NCI-H1105 (cell line): ENCODE results near the gene PCDHGC4.

Source experiments
- DNase-seq: peaks from one replicate; lab custom pipeline; 2025; lab: John Stamatoyannopoulos, UW

Gene PCDHGC4

DNA sequence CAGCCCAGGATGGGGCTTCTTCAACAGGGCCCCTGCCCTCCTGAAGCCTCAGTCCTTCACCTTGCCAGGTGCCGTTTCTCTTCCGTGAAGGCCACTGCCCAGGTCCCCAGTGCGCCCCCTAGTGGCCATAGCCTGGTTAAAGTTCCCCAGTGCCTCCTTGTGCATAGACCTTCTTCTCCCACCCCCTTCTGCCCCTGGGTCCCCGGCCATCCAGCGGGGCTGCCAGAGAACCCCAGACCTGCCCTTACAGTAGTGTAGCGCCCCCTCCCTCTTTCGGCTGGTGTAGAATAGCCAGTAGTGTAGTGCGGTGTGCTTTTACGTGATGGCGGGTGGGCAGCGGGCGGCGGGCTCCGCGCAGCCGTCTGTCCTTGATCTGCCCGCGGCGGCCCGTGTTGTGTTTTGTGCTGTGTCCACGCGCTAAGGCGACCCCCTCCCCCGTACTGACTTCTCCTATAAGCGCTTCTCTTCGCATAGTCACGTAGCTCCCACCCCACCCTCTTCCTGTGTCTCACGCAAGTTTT, 27.6 kb downstream of the PCDHGC4 start:
- peak; percentile 52 for DNase-seq

DNA sequence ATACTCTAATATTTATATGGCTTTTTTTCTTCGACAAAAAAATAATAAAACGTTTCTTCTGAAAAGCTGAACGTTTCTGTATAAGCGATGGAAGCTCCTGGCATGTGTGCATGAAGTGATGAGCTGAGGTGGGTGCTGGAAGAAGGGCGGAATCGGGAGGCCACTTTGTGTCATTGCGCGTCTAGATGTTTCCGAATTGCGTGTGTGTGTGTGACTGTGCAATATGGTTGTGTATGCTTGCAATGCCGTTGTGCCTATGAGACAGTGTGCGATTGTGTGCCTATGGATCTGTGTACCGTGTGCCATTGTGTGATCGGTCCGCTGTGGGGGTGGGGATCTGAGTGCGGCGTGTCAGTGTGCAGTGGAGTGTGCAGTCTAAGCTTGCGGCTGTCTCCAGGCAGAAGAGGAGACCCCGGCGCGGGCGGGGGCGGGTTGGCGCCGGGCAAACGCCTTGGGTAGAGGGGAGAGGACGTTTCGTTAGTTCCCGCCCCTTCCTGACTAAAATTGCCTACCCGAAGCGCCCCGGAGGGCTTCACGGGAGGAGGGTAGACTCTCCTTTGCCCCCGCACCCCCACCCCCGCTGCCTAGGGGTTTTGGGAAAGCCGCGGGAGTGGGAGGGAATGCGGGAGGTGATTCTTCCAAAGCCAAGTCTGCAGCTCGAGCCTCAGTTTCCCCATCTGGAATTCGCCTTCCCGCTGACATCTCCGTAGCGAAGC, 28.2 kb downstream of the PCDHGC4 start:
- DNase-seq, result peak; percentile 15

DNA sequence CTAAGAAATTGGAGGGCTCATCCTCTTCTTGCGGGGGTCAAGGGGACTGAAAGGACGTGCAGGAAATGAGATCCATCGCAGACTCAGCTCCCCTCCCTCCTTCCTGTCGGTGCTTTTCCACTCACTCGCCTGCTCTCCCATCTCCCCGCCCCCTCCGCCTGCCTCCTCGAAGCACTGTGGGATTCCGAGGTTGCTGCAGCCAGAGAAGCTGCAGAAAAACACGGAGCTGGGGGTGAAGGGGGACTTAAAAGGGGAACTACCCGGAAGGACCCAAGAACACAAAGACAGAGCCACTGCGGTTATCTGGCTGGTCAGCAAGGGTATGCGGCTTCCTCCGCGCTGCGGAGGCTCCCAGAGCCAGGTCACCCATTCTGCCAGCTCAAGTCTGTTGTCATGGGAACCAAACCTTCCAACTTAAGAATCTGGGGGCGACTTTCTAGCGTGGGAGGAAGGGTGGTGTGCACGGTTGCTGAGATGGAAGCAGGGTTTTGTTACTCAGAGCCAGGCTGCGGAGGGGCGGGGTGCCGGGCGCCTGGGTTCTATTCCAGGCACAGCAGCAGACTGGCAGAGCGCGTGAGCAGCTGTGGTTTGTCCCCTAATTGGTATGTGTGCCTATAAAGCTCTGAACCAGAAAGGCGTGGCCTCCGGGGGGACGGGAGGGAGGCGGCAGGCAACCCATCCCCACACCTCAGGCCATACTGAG, 28.9 kb downstream of the PCDHGC4 start:
- peak; percentile 59 for DNase-seq

DNA sequence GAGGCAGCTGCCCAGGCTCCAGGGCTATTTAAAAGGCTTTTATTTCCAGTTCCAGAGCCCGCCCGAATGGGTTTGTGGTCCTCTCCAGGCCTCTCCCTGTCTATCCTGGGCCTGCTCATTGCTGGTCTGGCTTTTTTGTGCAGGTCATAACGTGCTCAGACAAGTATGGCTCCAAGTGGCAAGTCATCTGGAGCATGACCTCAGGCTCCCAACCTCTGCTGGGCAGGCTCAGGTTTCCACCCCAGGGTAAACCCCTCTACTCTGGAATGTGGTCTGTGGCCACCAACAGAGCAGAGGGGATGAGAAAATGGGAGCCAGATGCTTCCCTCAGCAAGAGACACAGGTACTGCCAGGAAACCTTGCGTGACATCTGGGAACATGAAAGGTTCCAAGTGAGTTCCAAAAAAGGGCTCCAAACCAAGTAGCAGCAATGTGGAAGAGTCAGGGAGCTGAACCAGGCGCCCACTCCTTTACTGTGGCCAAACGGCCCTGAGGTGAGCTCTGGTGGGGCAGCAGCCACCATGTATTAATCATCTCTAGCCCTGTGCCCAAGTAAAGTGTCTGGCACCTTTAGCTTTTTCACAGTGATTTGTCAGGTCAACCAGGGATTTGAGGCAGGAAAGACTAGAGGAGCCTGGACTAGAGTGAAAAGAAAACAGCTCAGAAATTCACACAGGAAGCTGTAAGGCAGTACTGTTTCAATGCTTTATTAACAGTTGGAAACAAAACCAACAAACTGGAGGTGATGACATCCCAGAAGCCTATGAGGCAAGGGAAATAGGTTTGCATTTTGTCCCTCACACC, 29.7 kb downstream of the PCDHGC4 start:
- no peak for DNase-seq

DNA sequence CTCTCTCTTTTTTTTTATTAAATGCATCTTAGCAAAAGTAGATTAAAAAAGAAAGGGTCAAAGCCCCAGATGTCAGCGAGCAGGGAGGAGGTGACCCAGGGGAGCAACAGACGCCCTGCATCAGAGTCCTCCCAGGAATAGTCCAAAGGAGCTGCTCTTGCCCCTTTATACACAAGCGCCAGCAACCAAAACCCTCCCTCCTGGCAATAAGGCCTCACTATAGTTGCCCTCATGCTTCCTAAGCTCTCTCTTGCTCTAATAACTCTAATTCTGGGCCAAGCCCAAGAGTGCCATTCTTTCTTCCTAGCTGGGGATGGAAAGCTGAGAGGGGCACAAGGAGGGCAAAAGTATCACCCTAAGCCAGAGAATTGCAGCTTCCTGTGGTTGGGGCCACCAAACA, 30.3 kb downstream of the PCDHGC4 start:
- no peak for DNase-seq

DNA sequence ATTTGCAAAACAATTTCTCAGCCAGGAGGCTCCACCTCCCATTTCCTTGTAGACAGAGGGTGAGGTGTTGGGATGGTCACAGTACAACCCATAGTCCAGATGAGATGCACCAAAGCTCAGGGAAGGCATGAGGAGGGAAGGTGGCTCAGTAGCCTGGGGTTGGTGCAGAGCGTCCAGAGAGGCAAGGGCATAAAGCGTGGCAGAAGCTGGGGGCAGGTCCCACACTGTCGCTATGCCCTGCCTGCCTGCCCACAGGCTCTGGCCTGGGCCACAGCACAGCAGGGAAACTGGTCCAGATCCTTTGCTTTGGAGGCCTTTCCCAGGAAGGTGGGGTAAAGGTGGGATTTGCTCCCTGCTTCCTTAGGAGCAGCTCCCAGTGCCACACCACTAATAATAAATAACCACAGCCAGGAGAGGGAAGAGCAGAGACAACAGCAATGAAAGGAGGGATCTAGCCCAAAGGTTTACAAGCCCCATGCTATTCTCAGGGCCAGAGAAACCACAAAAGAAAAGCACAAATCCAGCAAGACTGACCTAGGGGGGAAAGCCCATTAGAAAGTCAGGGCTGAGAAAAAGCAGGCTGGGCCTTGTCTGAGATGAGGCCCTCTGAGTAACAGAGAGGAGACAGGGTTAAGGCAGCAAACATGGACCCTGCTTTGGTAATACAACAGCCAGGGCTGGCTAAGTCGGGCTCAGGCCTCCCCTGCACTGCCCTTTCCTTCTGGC, 31.3 kb downstream of the PCDHGC4 start:
- no peak for DNase-seq

DNA sequence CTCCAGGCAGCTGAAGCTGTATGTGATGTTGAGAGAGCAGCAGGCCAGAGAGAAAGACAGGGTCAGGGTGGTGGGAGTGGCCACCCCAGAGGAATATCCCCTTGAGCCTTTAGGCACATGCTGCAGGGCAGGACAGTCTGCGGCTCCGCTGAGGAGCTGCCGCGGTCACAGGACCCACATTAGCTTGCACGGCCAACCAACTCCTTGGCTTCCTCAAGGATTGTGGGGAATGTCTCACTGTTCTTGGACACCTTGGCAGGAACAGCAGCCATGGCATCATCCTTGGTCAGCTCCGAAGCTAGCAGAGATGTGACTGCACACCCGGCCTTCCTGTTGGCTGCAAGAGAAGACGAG, 31.8 kb downstream of the PCDHGC4 start:
- no peak for DNase-seq

DNA sequence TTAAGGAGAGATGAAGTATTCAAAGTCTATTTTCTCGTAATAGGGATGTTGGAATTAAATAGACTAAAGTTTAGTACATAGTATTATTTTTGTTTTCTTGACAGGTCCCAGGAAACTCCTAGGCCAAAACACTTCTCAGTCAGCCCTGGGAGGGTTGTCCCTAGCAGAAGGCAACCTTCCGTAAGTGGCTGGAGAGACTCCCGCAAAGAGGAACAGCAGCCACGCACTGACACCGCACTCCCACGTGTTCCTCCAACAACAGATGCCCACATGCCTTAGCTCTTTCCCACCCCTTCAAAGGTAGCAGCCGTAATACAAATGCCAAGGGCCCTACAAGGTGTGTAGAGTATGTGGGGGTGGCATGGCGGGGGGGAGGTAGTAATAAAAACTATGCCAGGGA, 32.5 kb downstream of the PCDHGC4 start:
- no peak for DNase-seq

DNA sequence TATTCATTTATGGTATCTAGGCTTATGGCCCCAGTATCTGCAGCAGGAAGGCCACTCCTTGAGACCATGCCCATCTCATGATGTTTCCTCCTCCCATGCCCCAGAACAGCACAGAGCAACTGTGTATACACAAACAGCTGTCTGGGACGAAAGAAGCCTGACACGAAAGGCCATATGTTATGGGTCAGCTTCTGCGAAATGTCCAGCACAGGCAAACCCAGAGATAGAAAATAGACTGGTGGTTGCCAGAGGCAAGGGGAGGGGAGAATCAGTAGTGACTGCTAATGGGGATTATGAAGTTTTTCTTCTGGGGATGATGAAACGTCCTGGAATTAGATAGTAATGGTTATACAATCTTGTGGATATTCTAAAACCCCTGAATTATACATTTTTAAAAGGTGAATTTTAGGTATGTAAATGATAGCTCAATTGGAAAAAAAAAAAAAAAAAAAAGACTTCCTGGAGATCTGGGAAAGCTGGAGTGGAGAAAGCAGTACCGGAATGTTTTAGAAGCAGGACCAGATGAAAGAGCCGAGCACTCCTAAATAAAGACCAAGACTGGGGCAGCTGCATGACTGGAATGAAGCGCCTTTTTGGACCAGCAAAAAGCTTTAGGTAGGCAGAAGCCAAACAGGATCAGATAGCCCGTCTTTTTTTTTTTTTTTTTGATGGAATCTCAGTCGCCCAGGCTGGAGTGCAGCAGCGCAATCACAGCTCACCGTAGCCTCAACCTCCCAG, 33.2 kb downstream of the PCDHGC4 start:
- DNase-seq, result no peak

DNA sequence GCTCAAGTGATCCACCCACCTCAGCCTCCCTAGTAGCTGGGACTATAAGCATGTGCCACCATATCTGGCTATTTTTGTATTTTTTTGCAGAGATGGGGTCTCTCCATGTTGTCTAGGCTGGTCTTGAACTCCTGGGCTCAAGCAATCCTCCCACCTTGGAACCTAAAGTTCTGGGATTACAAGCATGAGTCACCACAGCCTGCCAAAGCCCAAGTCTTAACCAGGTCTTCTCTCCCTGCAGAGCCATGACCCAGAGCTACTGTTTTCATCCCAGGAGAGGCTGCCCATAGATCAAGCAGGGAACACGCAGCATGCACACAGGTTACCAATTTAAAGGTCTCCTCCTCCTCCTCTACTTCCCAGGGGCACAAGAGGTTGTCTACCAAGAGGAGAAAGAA, 33.8 kb downstream of the PCDHGC4 start:
- no peak for DNase-seq

DNA sequence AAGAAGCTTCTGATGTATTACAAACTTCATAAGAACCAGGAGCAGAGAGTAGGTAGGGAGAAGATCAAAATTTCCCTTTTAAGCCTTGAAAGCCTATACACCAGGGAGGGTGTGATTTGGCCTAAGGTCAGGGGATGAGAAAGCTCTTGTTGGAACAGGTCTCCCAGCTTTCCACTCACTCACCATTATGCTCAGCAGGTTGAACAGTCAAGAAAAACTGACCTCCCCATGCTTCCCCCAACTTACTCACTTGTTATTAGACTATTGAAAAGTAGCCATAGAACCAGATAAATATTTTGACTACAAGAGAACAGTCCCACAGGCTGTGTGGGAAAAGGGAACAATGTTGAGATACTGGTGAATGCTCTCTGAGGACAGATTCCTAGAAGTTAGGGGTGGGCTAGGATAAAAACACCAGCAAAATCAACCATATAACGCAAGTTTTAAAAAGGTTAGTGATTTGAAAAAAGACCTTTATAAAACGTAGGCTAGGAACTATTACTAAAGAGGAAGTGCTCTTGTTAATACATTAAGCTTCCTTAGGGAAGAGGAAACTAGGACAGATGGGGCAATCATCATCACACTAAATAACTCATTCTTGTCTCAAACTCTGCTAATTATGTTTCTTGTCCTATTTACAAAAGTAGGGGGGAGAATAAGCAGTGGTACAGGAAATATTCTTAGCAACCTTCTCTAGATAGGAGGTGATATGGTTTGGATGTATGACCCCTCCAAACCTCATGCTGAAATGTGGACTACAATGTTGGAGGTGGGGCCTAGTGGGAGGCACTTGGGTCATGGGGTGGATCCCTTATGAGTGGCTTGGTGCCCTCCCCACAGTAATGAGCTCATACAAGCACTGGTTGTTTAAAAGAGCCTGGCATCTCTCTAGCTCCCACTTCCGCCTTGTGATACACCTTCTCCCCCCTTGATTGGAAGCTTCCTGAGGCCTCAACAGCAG, 35.1 kb downstream of the PCDHGC4 start:
- DNase-seq, result no peak

DNA sequence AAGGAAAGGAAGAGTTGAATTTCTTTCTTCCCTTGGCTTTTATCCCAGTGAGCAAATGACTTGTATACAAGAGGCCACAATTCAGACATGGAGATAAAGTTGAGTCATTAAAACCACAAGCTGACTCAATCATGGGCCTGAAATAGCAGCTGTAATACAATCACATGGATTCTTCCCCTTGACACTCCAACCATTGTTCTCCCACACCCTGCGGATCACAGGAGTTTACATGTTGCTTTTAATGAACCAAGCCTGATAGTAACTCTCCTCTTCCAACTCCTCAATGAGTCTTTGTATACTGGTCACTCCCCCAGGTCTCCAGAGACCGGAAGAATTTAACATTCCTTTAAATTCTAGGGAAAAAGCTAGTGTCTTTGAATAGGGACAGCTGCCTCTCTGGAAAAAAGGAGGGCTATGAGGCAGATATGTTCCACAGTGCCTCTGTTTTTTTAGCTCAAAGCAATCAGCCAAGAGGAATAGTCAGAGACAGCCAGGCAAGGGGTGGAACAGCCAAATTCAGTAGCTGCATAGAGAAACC, 36.5 kb downstream of the PCDHGC4 start:
- DNase-seq, result no peak

DNA sequence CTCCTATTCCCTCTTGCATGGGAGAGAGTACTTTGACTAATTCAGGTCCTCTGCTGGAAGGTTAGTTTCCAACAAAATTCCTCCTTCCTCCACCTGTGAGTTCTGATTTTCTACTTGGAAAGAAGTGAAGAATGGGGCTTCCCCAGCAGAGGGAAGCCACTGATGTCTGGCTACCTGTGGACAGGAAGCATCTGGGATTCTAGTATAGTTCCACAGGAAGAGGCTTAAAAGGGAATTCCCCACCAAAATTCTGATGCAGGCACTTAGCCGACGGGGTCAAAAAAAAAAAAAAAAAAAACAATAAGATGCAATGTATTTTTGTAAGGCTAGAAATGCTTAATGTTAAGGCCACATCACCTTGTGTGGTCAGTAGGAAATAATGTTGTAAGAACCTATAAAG, 37.5 kb downstream of the PCDHGC4 start:
- no peak for DNase-seq

DNA sequence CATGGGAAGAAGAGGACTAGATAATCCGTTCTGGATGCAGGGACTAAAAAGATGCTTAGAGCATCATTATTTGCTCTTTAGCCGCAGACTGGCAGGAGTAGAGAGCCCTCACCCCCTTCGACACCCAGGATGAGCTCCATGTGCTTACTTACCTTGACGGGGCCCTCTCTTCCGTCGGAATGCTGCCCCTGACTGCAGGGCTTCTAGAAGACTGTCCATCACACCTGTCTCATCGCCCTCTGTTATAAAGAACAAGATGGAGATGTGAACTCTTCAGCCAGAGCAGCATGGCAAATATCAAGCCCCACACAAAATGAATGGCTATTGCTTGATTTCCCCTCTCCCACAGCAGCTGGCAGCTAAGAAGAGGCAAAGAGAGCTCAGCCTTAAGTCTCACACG, 39.2 kb downstream of the PCDHGC4 start:
- DNase-seq, result no peak

DNA sequence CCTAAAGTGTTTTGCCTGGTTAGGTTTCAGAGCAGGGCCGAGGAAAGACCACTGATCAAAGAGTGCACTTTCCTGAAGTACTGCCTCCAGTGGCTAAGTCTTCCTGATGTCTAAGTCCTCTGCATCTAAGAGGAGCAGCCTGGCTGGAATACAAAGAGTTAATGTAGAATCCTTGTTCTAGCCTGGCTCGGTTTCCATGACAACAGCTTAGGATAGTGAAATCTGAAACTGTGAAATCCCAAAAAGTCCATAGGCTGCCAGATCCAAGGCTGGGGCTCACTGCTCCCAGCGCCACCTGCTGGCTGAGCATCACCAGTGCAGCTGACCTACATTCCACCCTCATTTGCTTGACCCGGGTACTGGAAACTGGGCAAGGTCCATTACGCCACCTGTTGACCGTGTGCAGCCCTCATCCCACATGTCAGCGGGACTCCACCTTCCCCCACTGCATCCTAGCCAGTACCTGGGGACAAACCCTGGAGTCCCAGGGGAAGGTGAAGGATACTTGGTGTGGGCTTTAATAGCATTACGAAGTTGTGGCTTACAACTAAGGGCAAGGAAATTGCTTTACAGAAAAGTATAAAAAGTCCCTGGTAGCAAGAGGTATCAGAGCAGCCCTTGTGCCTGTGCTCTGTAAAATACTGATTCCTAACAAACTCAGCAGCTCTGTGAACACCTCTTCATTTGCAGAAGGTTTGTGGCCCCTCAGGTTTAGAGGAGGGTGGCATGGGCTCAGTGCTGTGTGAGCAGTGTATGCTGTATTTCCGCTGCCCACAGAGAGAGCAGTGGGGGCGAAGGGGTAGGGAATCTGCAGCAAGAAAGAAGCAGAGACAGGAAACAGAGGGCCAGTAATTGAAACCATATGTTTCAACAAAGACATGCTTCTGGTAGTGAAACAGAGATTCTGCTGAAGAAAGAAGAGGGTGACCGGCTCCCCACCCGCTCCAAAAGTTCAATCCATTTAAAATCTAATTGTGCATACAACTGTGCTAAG, 40.1 kb downstream of the PCDHGC4 start:
- peak; percentile 48 for DNase-seq

DNA sequence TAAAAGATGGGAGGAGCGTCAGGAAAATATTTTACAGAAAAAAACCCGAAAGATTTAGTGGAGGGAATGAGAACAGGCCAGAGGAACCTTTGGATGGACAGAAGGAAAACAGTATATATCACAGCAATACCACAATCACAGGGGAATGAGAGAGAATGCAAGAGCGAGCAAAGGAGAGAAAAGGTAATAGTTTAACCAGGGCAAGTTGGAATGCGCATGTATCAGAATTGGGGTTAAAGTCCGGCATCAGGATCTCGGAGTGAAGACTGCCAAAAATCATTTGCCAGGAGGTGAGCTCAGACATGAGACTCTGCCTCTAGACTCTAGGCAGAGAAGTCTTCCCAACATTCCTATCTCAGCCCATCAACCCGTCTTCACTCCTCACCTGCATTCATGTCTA, 40.8 kb downstream of the PCDHGC4 start:
- no peak for DNase-seq

DNA sequence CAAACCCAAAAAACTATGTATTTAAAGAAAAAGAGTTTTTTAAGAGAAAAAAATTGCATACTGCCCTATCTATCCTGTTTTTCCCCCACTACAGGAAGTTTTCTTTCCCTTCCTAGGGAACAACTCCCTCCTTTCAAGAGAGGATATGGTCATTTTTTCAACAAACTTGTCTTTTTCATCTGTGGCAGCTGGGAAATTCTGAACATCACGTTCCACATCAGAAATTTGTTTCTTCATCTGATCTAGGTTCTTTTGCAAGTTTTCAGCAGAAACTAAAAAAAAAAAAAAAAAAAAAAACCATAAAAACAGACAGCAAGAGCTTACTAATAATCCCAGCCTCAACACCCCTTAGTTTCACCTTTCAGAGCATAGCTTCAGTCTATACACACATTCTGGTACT, 42.6 kb downstream of the PCDHGC4 start:
- no peak for DNase-seq

DNA sequence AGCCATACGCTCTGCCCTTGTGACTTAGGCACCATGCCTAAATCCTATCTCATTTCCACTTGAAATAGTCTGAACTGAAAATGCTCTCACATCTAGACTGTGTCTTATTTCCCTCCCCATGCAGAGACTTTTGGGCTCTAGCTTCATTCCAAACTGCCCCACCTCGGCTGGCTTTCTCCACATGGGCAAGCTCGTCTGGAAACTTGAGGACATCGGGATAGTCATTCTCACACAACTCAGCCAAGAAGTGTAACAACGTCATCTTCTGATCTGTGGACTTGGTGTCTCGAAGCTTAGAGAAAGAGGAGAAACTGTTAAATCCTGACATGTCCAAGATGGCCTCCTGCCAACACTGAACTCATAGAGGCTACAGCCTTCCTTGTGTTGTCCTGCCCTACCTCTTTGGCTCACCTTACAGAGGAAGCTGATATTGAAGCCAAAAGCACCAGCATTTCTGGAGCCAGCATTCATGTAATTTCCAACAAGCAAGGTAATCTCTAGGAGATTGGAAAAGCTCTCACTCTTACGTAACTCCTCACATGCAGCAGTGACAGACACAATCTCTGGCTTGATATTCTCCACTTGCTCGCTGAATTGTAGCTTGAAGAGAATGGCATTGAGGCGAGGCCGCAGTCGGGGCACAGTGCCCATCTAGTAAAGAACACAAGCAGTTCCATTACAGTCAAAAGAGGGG, 43.6 kb downstream of the PCDHGC4 start:
- DNase-seq, result no peak
